HG02759 (cell line): ENCODE data around the gene AK2.
"Not testable (repeated sequence)": the region's sequence is repeated elsewhere in the genome, so short reads cannot be mapped to it uniquely, and the experiment has no call there.

Source experiments
- ATAC-seq: cut with Tn5 transposase; IDR thresholded peaks from one replicate; pipeline ENCODE4 v1.9.1; 2021; ENCODE audit warnings: mild to moderate bottlenecking, moderate library complexity; ENCODE audit not compliant: unreplicated experiment

AK2 gene

DNA sequence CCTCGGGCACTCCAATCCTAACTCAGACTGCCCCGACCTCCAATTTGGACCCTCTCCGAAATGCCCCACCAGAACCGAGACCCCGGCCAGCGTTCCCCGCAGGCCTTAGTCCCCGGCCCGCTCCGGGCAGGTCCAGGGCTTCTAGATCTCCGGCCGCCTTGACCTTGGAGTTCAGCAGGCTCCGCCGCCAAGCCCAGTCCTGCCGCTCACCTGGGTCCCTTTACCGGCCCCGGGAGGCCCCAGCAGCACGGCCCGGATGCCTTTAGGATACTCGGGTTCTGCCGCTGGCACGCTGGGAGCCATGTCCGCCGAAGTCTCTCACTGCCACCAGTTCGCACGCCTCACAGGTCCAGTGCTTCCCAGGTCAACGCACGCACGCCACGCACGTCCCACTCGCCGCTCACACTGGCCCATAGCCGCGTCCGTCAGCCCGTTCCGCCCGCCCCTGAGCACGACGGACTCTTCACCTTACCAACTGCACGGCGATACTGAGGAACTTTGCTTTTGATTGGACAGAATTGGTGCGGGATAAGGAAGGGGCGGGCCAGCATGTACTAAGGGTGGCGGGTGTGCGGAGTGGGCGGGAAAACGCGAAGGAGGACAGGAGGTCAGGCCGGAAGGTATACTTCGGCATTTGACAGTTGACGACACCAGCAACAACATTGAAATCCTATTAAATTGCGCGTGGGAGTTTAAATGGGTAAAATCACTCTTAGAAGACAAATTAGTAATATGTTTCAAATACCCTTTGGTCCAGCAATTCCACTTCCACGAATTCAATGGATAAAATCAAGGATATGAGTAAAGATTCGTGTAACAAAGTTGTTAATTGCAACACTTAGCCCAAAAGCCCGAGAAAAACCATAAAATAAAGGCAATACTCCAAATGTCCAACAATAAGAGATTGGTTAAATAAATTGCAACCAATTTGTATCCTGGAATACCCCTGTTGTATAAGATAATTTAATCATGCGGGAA is at the start of gene AK2:
AK2 (minus strand) TSS at position 358 of the 978 bp plus-strand sequence; CDS start at position 303, 55 bp downstream.
- ATAC-seq, result peak; percentile 98

DNA sequence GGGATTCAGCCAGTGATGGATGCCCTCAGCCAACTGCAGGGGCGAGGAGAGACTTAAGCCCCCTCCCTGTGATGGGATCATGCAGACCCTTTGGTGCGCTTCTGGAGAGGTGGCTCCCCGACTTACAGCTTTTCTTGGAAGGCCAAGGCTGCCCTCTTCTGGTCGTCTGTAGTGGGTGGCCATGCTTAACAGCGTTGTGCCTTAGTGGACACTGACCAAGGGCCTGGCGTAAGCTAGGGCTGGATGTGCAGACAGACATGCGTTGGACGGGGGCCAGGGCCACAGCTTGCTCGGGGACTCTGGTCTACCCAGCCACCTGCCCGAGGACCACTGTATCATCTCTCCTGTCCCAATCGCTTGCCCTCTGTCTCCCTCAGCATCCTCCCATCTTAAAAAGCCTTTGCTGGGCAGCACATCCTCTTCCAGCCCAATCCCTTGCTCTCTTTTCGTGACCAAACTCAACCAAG is 49.7 kb upstream of the AK2 start:
- ATAC-seq, result no peak

- ATAC-seq, result no peak
Measured at GRCh38 chr1:33085332-33085731, 48.6 kb upstream of the AK2 start.

- no peak for ATAC-seq
Measured at GRCh38 chr1:33082575-33083108, 46.0 kb upstream of the AK2 start.

DNA sequence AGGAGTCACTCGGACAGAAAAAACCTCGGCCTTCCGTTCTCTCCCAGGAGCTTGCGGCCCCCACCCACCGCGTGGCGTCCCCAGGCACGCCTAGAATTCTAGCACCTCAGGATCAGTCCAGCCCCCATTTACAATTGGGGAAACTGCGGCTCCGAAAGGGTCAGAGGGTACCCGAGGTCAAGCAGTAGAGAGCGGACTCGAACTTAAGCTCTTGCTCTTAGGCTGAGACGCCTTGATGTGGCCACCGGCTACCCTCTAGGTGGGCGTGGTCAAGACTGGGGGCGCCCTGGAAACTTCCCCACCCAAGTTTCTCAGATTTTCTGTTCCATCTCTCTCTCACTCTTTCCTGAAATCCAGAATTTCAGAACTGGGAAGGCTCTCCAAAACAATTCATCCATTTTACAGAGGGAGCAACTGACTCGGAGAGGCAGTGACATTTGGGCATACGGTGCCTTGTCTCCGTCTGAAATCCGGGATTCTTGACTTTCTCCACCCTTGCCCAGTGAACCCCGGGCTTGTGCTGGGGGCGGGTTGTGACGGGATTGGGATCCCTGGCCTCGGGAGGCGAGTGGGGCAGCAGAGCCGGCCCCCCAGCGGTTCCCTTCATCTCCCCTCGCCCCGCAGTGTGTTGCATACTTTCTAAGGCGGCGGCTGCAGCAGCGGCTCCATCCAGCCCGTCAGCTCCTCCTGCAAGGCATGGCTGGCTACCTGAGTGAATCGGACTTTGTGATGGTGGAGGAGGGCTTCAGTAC is 45.0 kb upstream of the AK2 start:
- no peak for ATAC-seq

GRCh38 chr1:33080885-33081553 is 44.3 kb upstream of the AK2 start, which contains the start of gene AZIN2:
Gene AZIN2 (plus strand): TSS chr1:33081153. CDS start chr1:33082250, 1,097 bp downstream.
- ATAC-seq, result peak; percentile 99

GRCh38 chr1:33080373-33080772 is 43.7 kb upstream of the AK2 start:
- no peak for ATAC-seq

DNA sequence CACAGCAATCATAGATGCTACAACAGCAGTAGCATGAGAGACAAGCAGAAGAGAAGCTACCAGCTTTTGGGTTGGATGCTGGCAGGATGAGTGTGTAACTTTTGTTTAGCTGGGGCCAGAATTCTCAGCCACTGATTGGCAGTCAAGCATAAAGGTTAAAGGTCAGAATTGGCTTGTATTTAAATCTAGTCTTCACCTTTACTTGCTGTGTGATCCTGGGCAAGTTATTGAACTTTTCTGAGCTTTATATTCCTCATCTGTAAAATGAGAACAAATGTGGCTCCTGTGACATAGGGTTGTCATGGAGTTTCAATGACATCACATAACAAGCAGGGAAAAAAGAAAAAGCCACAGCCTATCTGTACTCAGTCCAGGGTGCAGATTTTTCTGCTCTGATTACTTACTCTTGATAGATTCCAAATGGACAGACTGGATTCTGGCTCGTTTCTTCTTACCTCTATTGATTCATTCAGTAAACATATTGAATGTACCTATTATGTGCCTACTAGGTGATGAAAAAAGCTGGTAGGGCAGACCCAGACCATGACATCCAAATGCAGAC is 41.4 kb upstream of the AK2 start:
- no peak for ATAC-seq

- ATAC-seq, result no peak
Measured at GRCh38 chr1:33074193-33074945, 37.7 kb upstream of the AK2 start.

GRCh38 chr1:33072707-33073106 is 36.0 kb upstream of the AK2 start:
- no peak for ATAC-seq

- ATAC-seq, result no peak
Measured at GRCh38 chr1:33070628-33071027, 33.9 kb upstream of the AK2 start.

DNA sequence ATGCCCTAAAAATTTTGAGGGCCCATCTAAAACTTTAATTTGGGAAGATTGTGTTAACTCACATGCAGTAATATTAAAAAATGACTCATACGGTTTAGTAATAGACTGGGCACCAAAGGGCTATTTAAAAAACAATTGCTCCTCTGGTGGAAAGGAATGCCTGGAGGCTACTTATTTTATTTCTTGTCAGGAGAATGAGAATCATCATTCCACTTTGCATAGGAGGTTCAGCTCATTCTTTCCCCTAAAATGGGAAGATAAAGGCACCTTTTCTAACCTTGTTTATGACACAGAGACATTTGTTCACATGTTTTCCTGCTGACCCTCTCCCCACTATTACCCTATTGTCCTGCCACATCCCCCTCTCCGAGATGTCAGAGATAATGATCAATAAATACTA is 31.4 kb upstream of the AK2 start:
- ATAC-seq, result not testable (repeated sequence)

DNA sequence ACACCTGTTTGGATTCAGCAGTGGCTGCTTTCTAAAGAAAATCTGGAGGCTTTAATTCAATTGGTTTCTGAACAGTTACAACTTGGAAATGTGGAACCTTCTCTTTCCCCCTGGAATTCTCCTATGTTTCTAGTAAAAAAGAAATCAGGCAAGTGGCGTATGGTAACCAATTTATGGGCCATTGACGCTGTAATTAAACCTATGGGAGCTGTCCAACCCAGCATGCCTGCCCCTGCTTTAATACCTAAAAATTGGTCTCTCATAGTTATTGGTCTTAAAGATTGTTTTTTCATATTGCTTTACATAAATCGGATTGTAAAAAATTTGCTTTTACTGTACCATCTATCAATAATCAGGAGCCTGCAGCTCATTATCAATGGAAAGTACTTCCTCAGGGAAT is 29.8 kb upstream of the AK2 start:
- not testable (repeated sequence) for ATAC-seq

GRCh38 chr1:33065301-33065700 is 28.6 kb upstream of the AK2 start:
- no peak for ATAC-seq

DNA sequence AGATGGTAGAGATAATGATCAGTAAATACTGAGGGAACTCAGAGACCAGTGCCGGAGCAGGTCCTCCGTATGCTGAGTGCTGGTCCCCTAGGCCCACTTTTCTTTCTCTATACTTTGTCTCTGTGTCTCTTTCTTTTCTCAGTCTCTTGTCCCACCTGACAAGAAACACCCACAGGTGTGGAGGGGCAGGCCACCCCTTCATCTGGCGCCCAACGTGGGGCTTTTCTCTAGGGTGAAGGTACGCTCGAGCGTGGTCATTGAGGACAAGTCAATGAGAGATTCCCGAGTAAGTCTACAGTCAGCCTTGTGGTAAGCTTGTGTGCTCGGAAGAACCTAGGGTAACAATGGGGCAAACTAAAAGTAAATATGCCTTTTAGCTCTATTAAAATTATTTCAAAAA is 27.6 kb upstream of the AK2 start:
- not testable (repeated sequence) for ATAC-seq

DNA sequence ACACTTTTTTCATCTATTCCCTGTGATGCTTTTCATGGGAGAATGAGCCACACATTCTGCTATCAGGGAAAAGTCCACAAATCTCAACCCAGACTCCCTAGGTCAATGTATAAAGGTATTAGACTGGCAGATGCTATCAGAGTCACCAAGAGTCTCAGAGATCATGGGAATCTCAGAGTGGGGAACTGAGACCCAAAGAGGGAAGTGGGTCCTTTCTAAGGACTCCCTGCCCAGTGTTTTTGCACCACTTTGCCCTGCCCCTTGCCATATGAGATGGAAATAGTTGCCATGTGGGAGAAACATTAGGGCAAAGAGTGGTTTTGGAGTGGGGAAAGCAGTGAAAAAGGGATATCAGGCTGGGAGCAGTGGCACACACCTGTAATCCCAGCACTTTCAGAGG is 25.2 kb upstream of the AK2 start:
- ATAC-seq, result no peak

DNA sequence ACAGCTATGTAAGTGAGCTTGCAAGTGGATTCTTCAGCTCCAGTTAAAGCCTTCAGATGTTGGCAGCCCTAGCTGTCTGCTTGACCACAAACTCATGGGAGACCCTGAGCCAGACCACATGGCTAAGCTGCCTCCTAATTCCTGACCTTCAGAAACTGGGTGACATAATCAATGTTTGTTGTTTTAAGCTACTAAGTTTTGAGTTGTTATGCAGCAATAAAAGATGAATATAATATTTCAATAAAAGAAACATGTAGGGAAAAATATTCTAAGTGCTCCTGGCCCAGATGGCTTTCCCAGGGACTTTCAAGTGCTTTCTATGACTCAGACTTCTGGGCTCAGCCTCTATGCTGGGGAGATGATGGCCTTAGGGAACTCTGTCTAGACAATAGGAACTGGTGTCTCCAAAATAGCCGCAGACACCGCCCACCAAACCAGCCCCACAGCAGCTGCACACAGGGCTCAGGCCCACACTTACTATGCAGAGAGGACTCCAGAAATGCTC is 23.9 kb upstream of the AK2 start:
- no peak for ATAC-seq

DNA sequence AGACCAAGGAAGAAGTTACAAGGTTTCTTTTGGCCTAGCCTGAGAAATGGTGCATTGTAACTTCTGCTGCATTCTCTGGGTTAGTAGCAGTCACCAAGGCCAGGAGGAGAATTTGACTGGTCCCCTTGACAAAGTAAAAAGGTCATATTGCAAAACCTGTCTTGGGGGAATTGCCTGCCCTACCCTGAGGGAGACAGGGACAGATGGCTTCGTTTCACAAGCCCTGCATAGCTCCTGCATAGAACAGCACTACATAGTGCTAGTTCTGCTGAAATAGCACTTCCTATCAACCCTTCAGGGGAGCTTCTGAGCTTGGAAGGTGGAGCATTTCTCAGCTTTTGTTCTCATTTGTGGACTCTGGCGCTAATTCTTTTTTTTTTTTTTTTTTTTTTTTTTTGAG is 20.4 kb upstream of the AK2 start:
- ATAC-seq, result no peak

GRCh38 chr1:33056426-33056825 is 19.7 kb upstream of the AK2 start:
- ATAC-seq, result no peak
